Common myeloid progenitor, CD34-positive (primary cell): Measurements from ENCODE around the gene LCOR.

Experiments
- CTCF ChIA-PET: fragments of 350-600 bp; sonication (Branson Sonifier 250); formaldehyde crosslinking; loops from one replicate; lab custom pipeline; 2021; ENCODE audit warnings: antibody characterized with exemption; lab: Charles Lee
- POLR2A ChIA-PET: fragments of 350-600 bp; sonication (Branson Sonifier 250); formaldehyde crosslinking; loops from one replicate; lab custom pipeline; 2021; ENCODE audit warnings: antibody characterized with exemption; lab: Charles Lee
- DNase-seq, 3 donors: peaks; one replicate each; pipeline versions ENCODE4 v3.0.0 to v3.0.0-alpha.2; 2013
- H3K27ac ChIP-seq, 2 experiments: 1 replicate in 1 of 2; 2 replicates in 1 of 2; pipeline ENCODE4 v1.7.0; 2013; ENCODE audit warnings: inconsistent platforms in 2 of 2, low read length in 2 of 2, mild to moderate bottlenecking in 2 of 2, low read depth in 1 of 2, moderate library complexity in 1 of 2; ENCODE audit not compliant: severe bottlenecking in 2 of 2, insufficient read depth in 1 of 2, poor library complexity in 1 of 2
- H3K27me3 ChIP-seq, 5 experiments: replicated peaks in 2 of 5; 1 replicate in 3 of 5; 2 replicates in 2 of 5; pipeline versions ENCODE4 v1.6.1 to v1.7.0; 2013; ENCODE audit warnings: low read length in 4 of 5, mild to moderate bottlenecking in 2 of 5, moderate library complexity in 2 of 5, inconsistent platforms in 1 of 5; ENCODE audit not compliant: insufficient read depth in 5 of 5, control insufficient read depth in 4 of 5
- H3K36me3 ChIP-seq, 4 experiments: 1 replicate in 2 of 4; 2 replicates in 2 of 4; pipeline versions ENCODE4 v1.6.1 to v1.7.0; 2013; ENCODE audit warnings: low read length in 3 of 4, control low read depth in 1 of 4, mild to moderate bottlenecking in 1 of 4; ENCODE audit not compliant: control insufficient read depth in 4 of 4, insufficient read depth in 4 of 4
- H3K4me1 ChIP-seq, 4 experiments: 1 replicate in 3 of 4; 2 replicates in 1 of 4; pipeline versions ENCODE4 v1.6.1 to v1.7.1; 2013; ENCODE audit warnings: low read length in 3 of 4, mild to moderate bottlenecking in 3 of 4, control low read depth in 1 of 4, inconsistent platforms in 1 of 4, moderate library complexity in 1 of 4; ENCODE audit not compliant: control insufficient read depth in 4 of 4, insufficient read depth in 4 of 4; ENCODE audit errors: control extremely low read depth in 1 of 4
- H3K4me3 ChIP-seq, 7 experiments: 1 replicate in 4 of 7; 2 replicates in 3 of 7; pipeline versions ENCODE4 v1.5.1 to v1.7.0; 2013; ENCODE audit warnings: mild to moderate bottlenecking in 7 of 7, low read length in 6 of 7, moderate library complexity in 6 of 7, inconsistent platforms in 2 of 7, low read depth in 2 of 7, control low read depth in 1 of 7; ENCODE audit not compliant: insufficient read depth in 4 of 7, control insufficient read depth in 1 of 7; ENCODE audit errors: extremely low read depth in 1 of 7
- H3K9me3 ChIP-seq, 5 experiments: 1 replicate in 4 of 5; 2 replicates in 1 of 5; pipeline versions ENCODE4 v1.6.1 to v1.7.1; 2013; ENCODE audit warnings: low read length in 4 of 5, mild to moderate bottlenecking in 2 of 5, inconsistent platforms in 1 of 5, low read depth in 1 of 5, moderate library complexity in 1 of 5; ENCODE audit not compliant: control insufficient read depth in 4 of 5, insufficient read depth in 2 of 5; ENCODE audit errors: control extremely low read depth in 1 of 5
- WGBS: methylation state at CpG from one replicate; pipeline ENCODE4 v1.1.5; 2013; ENCODE audit not compliant: insufficient coverage; 5-methylcytosine and 5-hydroxymethylcytosine counted together

Gene LCOR

DNA sequence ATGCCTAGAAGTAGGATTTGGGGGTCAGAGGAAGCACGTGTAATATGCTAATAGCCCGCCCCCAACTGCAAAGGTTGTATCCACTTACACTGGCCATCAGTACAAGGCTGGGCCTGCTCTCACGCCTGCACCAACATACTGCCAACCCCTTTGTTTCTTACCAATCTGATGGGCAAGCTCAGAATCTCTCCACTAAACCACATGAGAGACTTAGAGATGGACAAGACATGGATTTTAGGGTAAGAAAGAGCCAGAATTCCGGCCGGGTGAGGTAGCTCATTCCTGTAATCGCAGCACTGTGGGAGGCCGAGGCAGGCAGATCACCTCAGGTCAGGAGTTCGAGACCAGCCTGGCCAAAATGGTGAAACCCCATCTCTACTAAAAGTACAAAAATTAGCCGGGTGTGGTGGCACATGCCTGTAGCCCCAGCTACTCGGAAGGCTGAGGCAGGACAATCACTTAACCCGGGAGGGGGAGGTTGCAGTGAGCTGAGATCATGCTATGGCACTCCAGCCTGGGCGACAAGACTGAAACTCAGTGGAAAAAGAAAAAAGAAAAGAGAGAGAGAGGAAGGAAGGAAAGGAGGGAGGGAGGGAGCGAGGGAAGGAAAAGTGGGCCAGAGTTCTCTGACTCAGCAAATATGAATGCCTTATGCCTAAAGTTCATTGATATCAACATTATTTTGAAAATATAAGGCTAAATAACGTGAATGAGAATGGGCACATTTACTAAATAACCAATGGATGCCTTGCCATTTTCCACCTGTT is 191.5 kb downstream of the LCOR start:
- H3K4me3 ChIP-seq = peak overlapping the region in 1 of 7 experiments; percentile 21
- POLR2A ChIA-PET = interaction anchor here (0.6 kb wide), 1 partner anchor 677 kb away, joined by 3 read pairs; no protein-coding TSS in a partner anchor

GRCh38 chr10:97024168-97025073 is 192.3 kb downstream of the LCOR start:
- 42% methylated on average over 9 of the region's 13 CpGs for WGBS

More for the DNA sequence above, 191.5 kb downstream of the LCOR start:
- peaks cover 0 to 14% (median 12%) of the 10 kb centered on the region in 4 experiments for H3K4me1 ChIP-seq
- DNase-seq = no peak
- WGBS = 74% methylated on average over 12 of the region's 14 CpGs
- CTCF ChIA-PET = interaction anchor here (0.6 to 7.6 kb wide), 10 partner anchors 8 to 119 kb away, joined by 3 to 78 read pairs (median 10); no protein-coding TSS in a partner anchor
- no peaks in the 10 kb centered on the region for H3K36me3 ChIP-seq
- H3K27me3 ChIP-seq = no peaks in the 10 kb centered on the region
- H3K9me3 ChIP-seq = no peaks in the 10 kb centered on the region
- no peak overlapping the region for H3K27ac ChIP-seq

GRCh38 chr10:97025613-97026242 is 193.6 kb downstream of the LCOR start:
- CTCF ChIA-PET = interaction anchor here (0.5 to 7.6 kb wide), 22 partner anchors 9 to 1095 kb away, joined by 3 to 78 read pairs (median 4); no protein-coding TSS in a partner anchor
- no peak overlapping the region for H3K27ac ChIP-seq
- H3K4me1 ChIP-seq = peaks cover 0 to 14% (median 12%) of the 10 kb centered on the region in 4 experiments
- H3K27me3 ChIP-seq = no peaks in the 10 kb centered on the region
- POLR2A ChIA-PET = no interaction called here
- DNase-seq = peak; percentile 74 to 86 (median 82)
- H3K36me3 ChIP-seq = no peaks in the 10 kb centered on the region
- H3K4me3 ChIP-seq = no peak overlapping the region
- no peaks in the 10 kb centered on the region for H3K9me3 ChIP-seq
- 61% methylated on average over 5 of the region's 9 CpGs for WGBS

More at GRCh38 chr10:97024168-97025073, 192.3 kb downstream of the LCOR start:
- H3K36me3 ChIP-seq = no peaks in the 10 kb centered on the region
- POLR2A ChIA-PET = interaction anchor here (0.6 kb wide), 1 partner anchor 678 kb away, joined by 3 read pairs; no protein-coding TSS in a partner anchor
- peaks cover 0 to 14% (median 12%) of the 10 kb centered on the region in 4 experiments for H3K4me1 ChIP-seq
- H3K27ac ChIP-seq = no peak overlapping the region
- CTCF ChIA-PET = interaction anchor here (0.6 to 7.6 kb wide), 17 partner anchors 9 to 450 kb away, joined by 3 to 78 read pairs (median 5); no protein-coding TSS in a partner anchor
- H3K4me3 ChIP-seq = peak overlapping the region in 1 of 7 experiments; percentile 21
- no peaks in the 10 kb centered on the region for H3K9me3 ChIP-seq
- peak in 2 of 3 donors; percentile 68 to 75 for DNase-seq
- H3K27me3 ChIP-seq = no peaks in the 10 kb centered on the region

DNA sequence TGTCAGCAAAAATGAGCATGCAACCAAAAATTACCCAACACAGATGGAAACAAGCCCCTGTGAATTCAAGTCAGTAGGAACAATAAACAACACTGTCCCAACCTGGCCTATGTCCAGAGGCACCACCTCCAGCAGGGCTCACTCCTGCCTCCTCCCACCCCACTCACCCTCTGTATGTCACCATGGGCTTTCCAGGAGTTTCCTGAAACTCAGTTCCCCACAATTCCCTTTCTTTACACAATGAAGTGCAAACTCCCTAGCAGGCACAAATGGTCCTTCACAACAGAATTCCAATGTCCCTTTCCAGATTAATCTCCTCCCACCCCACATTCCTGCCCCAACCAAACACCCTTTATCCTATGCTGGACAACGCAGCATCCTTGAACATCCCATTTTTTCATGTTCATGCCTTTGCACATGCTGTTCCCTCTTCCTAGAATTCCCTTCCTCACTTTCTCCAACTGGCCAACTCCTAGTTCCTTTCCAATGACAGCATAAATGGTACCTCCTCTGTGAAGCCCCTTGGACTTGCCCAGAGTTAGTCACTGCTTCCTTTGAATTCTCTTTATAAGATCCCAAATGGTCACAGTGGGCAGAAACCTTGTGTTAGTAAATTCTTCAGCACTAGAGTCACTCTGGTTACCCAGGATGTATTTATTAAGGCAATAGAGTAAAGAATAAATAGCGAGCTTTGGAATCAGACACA is 196.2 kb downstream of the LCOR start:
- ChIA-PET CTCF (interaction anchor here (0.7 to 6.2 kb wide), 5 partner anchors 9 to 388 kb away, joined by 3 to 78 read pairs (median 4); no protein-coding TSS in a partner anchor), POLR2A (no interaction called here)
- no peak for DNase-seq

DNA sequence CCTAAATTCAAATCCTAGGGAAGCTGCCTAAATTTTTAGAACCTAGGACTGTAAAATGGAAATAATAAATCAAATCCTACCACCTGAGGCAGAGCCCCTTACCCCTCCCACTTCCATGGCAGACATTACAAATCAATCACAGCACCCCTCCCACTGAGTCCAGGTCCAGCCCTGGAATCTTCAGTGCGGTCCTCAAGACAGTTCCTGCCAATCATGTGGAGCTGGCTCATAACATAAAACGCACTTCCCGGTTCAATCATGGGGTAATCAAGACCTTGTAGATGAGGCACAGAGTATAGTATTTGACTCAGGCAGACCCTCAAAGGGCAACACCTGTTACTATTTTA is 196.7 kb downstream of the LCOR start:
- H3K27me3 ChIP-seq = no peaks in the 10 kb centered on the region
- WGBS = 92% methylated on average over 3 of the region's 3 CpGs
- H3K36me3 ChIP-seq = no peaks in the 10 kb centered on the region
- H3K4me1 ChIP-seq = peaks cover 0 to 6% (median 6%) of the 10 kb centered on the region in 4 experiments
- H3K9me3 ChIP-seq = no peaks in the 10 kb centered on the region
- ChIA-PET POLR2A (no interaction called here), CTCF (interaction anchor here (0.8 to 6.2 kb wide), 2 partner anchors 9 to 388 kb away, joined by 3 to 78 read pairs; no protein-coding TSS in a partner anchor)
- no peak overlapping the region for H3K27ac ChIP-seq
- DNase-seq = no peak
- no peak overlapping the region for H3K4me3 ChIP-seq

More for the DNA sequence above, 196.2 kb downstream of the LCOR start:
- H3K27ac ChIP-seq = no peak overlapping the region
- no peaks in the 10 kb centered on the region for H3K27me3 ChIP-seq
- H3K4me3 ChIP-seq = no peak overlapping the region
- no peaks in the 10 kb centered on the region for H3K36me3 ChIP-seq
- WGBS = 100% methylated on average over 1 of the region's 2 CpGs
- peaks cover 0 to 11% (median 10%) of the 10 kb centered on the region in 4 experiments for H3K4me1 ChIP-seq
- H3K9me3 ChIP-seq = no peaks in the 10 kb centered on the region

DNA sequence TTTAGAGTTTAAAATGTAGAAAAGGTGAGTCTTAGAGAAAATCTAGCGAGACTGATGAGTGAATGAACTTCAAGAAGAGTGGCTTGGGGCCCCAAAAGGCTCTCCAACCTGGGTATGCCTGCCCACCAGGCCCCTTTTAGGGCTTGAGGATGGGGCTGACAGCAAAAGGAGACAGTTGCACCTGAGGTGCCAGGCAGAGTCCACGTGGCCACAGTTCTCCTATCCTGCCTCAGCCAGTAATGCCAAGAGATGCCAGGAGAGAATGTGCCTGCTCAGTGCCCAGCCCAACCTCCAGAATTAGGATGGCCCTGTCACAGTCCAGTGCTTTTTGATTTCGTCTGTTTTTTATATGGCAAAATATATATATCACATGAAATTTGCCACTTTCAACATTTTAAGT is 197.2 kb downstream of the LCOR start:
- Histone ChIP-seq H3K4me3 (no peak overlapping the region), H3K27me3 (no peaks in the 10 kb centered on the region), H3K27ac (no peak overlapping the region), H3K9me3 (no peaks in the 10 kb centered on the region), H3K4me1 (peaks cover 0 to 2% (median 1%) of the 10 kb centered on the region in 4 experiments), H3K36me3 (no peaks in the 10 kb centered on the region)
- no peak for DNase-seq
- WGBS = 100% methylated on average over 3 of the region's 3 CpGs
- ChIA-PET POLR2A (no interaction called here), CTCF (interaction anchor here (0.8 to 6.2 kb wide), 2 partner anchors 8 to 389 kb away, joined by 3 to 78 read pairs; no protein-coding TSS in a partner anchor)
